Stimulated activated memory B cell treated with anti-CD40 and anti-IgM and Interleukin-4, amounts not matched to agents 10 μg/mL and 1 μg/mL and 100 μg/mL, for 72 hours (primary cell): ENCODE measurements around the gene RNF113B.

Experiments
- ATAC-seq: fragments of 150-1000 bp; cut with Tn5 transposase; 2 replicates; pipeline ENCODE4 v1.10.0; 2021
- H3K27ac Mint-ChIP-seq: one replicate; pipeline ENCODE4 v1.8.0; 2022; ENCODE audit warnings: mild to moderate bottlenecking, mixed read lengths
- H3K27me3 Mint-ChIP-seq: one replicate; pipeline ENCODE4 v1.8.0; 2022; ENCODE audit warnings: mixed read lengths
- H3K36me3 Mint-ChIP-seq: one replicate; pipeline ENCODE4 v1.8.0; 2022; ENCODE audit warnings: mixed read lengths
- H3K4me1 Mint-ChIP-seq: one replicate; pipeline ENCODE4 v1.8.0; 2022; ENCODE audit warnings: mixed read lengths
- H3K4me3 Mint-ChIP-seq: one replicate; pipeline ENCODE4 v1.8.0; 2022; ENCODE audit warnings: mild to moderate bottlenecking, moderate library complexity, mixed read lengths
- H3K9me3 Mint-ChIP-seq: one replicate; pipeline ENCODE4 v1.8.0; 2022; ENCODE audit warnings: mixed read lengths

Gene RNF113B

GRCh38 chr13:98143157-98143553 lies 33.9 kb downstream of the RNF113B start:
- Mint-ChIP-seq H3K4me1 (peaks cover 17% of the 10 kb centered on the region), H3K27me3 (peaks cover 63% of the 10 kb centered on the region), H3K9me3 (no peaks in the 10 kb centered on the region), H3K27ac (peak overlapping the region; percentile 18), H3K4me3 (no peak overlapping the region), H3K36me3 (no peaks in the 10 kb centered on the region)
- ATAC-seq = peak; percentile 13

GRCh38 chr13:98142380-98143156 lies 34.5 kb downstream of the RNF113B start, which contains the start of gene FARP1:
TSS of gene FARP1 (plus strand) at chr13:98143094. CDS start at chr13:98213243, 70,149 bp downstream.
- Mint-ChIP-seq H3K27me3 (peaks cover 59% of the 10 kb centered on the region), H3K4me3 (peak within 1 kb of the TSS; percentile 81), H3K9me3 (no peaks in the 10 kb centered on the region), H3K36me3 (no peaks in the 10 kb centered on the region), H3K4me1 (peaks cover 17% of the 10 kb centered on the region), H3K27ac (peak within 1 kb of the TSS; percentile 18)
- ATAC-seq = peak; percentile 83

- ATAC-seq = peak; percentile 46
- Mint-ChIP-seq H3K4me1 (peaks cover 17% of the 10 kb centered on the region), H3K36me3 (no peaks in the 10 kb centered on the region), H3K27me3 (peaks cover 58% of the 10 kb centered on the region), H3K27ac (peak overlapping the region; percentile 18), H3K4me3 (peak overlapping the region; percentile 81), H3K9me3 (no peaks in the 10 kb centered on the region)
These were observed 35.3 kb downstream of the RNF113B start for GRCh38 chr13:98141509-98142379.

- no peak for ATAC-seq
- H3K4me3 Mint-ChIP-seq = no peak overlapping the region
- peaks cover 52% of the 10 kb centered on the region for H3K27me3 Mint-ChIP-seq
- H3K4me1 Mint-ChIP-seq = peaks cover 21% of the 10 kb centered on the region
- H3K9me3 Mint-ChIP-seq = no peaks in the 10 kb centered on the region
- H3K36me3 Mint-ChIP-seq = no peaks in the 10 kb centered on the region
- H3K27ac Mint-ChIP-seq = no peak overlapping the region
These were observed 36.0 kb downstream of the RNF113B start for GRCh38 chr13:98141091-98141490.

DNA sequence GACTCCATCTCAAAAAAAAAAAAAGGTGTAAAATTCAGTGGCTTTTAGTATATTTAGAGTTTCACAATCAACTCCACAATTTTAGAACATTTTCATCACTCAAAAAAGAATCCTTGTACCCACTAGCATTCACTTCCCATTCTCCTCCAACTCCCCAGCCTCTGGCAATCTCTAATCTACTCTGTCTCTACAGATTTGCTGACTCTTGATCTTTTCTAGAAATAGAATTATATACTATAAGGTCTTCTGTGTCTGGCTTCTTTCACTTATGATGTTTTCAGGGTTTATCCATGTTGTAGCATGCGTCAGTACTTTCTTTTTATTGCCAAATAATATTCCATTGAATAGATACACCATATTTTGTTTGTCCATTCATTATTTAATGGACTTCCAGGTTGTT lies 42.2 kb downstream of the RNF113B start:
- no peak overlapping the region for H3K4me3 Mint-ChIP-seq
- no peak for ATAC-seq
- H3K4me1 Mint-ChIP-seq = peaks cover 23% of the 10 kb centered on the region
- peak overlapping the region; percentile 60 for H3K27ac Mint-ChIP-seq
- no peaks in the 10 kb centered on the region for H3K9me3 Mint-ChIP-seq
- H3K36me3 Mint-ChIP-seq = no peaks in the 10 kb centered on the region
- H3K27me3 Mint-ChIP-seq = peaks cover 27% of the 10 kb centered on the region

- H3K9me3 Mint-ChIP-seq = no peaks in the 10 kb centered on the region
- ATAC-seq = peak; percentile 93
- H3K4me3 Mint-ChIP-seq = no peak overlapping the region
- peaks cover 27% of the 10 kb centered on the region for H3K27me3 Mint-ChIP-seq
- no peaks in the 10 kb centered on the region for H3K36me3 Mint-ChIP-seq
- peaks cover 23% of the 10 kb centered on the region for H3K4me1 Mint-ChIP-seq
- H3K27ac Mint-ChIP-seq = peak overlapping the region; percentile 40
These were observed 43.1 kb downstream of the RNF113B start for GRCh38 chr13:98133946-98134345.

- peaks cover 38% of the 10 kb centered on the region for H3K27me3 Mint-ChIP-seq
These were observed 47.9 kb downstream of the RNF113B start for GRCh38 chr13:98129059-98129746.

More at GRCh38 chr13:98129059-98129746, 47.9 kb downstream of the RNF113B start:
- Mint-ChIP-seq H3K36me3 (peaks cover 3% of the 10 kb centered on the region), H3K4me3 (no peak overlapping the region), H3K27ac (no peak overlapping the region), H3K9me3 (peaks cover 11% of the 10 kb centered on the region), H3K4me1 (peaks cover 11% of the 10 kb centered on the region)
- ATAC-seq = no peak
